Non-pigmented ciliary epithelial cell (primary cell): ENCODE results near the gene SPTY2D1.

Experiments
- DNase-seq: peaks from one replicate; pipeline ENCODE4 v3.0.0-alpha.2; 2010; ENCODE audit warnings: low read depth

Gene SPTY2D1

DNA sequence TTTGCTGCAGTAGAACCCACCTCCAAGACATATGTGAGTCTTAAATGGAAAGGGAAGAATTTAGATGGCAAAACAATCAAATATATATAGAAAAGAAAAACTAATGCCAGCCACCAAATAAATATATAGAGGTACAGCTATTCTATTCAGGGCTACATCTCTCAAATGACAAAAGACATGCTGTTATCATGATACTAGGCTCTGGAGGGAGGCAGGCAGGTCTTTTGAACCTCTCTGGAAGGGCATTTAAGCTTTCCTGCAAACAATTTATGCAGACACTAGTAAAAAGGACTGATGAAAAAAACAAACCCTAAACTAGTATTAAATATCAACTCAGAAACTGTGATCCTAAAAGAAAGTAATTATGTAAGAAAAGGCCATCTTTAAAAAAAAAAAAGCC, 70.0 kb downstream of the SPTY2D1 start:
- no peak for DNase-seq

DNA sequence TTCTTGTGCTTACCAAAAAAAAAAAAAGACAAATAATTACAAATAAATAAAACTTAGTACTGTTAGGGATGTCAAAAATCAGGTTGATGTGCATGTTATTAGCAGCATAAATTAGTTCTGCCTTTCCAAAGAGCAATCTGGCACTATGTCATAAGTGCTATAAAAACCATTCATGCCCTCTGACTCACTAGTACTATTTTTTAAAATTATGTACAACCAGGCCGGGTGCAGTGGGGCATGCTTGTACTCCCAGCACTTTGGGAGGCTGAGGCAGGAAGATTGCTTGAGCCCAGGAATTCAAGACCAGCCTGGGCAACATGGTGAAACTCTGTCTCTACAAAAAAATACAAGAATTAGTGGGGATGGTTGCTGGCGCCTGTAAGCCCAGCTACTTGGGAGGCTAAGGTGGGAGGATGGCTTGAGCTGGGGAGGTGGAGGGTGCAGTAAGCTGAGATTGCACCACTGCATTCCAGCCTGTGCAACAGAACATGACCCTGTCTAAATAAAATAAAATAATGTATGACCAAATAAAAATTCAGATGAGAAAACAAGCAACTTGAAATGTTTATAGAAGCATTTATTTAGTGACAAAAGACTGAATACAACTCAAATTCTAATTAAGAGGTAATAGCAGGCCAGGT, 70.9 kb downstream of the SPTY2D1 start:
- DNase-seq: no peak
